Activated T-cell treated with anti-CD3 and anti-CD28 coated beads, Interleukin-2, amount 50 U/mL, for 72 hours (primary cell): Measurements from ENCODE around the gene OASL. TPM values are rescaled to one million over a fixed set of nuclear protein-coding genes. Genes with fewer than 3 reads are reported as not detected.
A peak's percentile ranks its signal among the peaks of the same experiment; 100 is the strongest.

Experiments
- ATAC-seq, 2 donors: fragments of 150-1000 bp; cut with Tn5 transposase; replicated peaks in 1 of 2; 2 replicates each; pipeline ENCODE4 v1.10.0; 2021; ENCODE audit warnings: moderate library complexity in 2 of 2, mild to moderate bottlenecking in 1 of 2
- DNase-seq, 2 donors: peaks; one replicate each; pipeline ENCODE4 v3.0.0; 2021 to 2022; ENCODE audit warnings: mixed read lengths in 1 of 2
- H3K27ac Mint-ChIP-seq: one replicate; pipeline ENCODE4 v1.8.0; 2022; ENCODE audit warnings: mild to moderate bottlenecking, moderate library complexity, mixed read lengths
- H3K27me3 Mint-ChIP-seq: one replicate; pipeline ENCODE4 v1.8.0; 2022; ENCODE audit warnings: low read depth, mixed read lengths
- H3K36me3 Mint-ChIP-seq, 2 donors: one replicate each; pipeline ENCODE4 v1.8.0; 2022; ENCODE audit warnings: mixed read lengths in 2 of 2, mild to moderate bottlenecking in 1 of 2; ENCODE audit not compliant: insufficient read depth in 2 of 2
- H3K4me1 Mint-ChIP-seq: one replicate; pipeline ENCODE4 v1.8.0; 2022; ENCODE audit warnings: low read depth, mixed read lengths
- H3K4me3 Mint-ChIP-seq, 2 donors: one replicate each; pipeline ENCODE4 v1.8.0; 2022; ENCODE audit warnings: mild to moderate bottlenecking in 2 of 2, mixed read lengths in 2 of 2, moderate library complexity in 2 of 2
- H3K9me3 Mint-ChIP-seq, 2 donors: one replicate each; pipeline ENCODE4 v1.8.0; 2022; ENCODE audit warnings: mixed read lengths in 2 of 2
- total RNA-seq, 2 donors: library from RNA; stranded (reverse); gene quantifications; one replicate each; pipeline ENCODE4 v1.2.3, GENCODE V29; 2022

Gene OASL
- total RNA-seq, 2 donors from 2014 or later, result 13.6 to 45.1 TPM

DNA sequence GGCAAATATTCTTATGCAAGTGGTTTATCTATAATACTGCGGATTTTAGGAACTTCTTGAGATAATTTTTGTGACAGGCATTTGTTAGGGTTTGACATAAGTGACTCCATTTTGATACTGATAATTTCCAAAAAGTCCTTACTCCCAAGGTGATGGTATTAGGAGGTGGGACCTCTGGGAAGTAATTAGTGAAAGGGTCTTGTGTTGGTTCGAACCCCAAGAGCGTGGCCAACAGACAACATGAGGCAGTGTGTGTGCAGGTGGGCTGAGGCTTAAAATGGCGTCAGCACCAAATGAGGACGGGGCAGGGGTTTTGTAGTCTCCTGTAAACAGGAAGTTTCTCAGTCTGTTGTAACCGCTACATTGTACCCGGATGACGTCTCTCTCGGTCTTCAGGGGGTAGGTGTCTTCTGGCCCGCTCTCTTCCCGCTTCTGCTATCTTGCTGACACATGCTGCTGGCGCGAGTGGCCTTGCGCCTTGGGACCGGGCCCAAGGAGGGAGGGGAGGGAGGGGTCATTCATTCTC lies 21.0 kb downstream of the OASL start:
- no peaks in the 10 kb centered on the region for H3K27me3 Mint-ChIP-seq
- H3K9me3 Mint-ChIP-seq, result no peaks in the 10 kb centered on the region
- H3K4me1 Mint-ChIP-seq, result peaks cover 20% of the 10 kb centered on the region
- no peak overlapping the region for H3K4me3 Mint-ChIP-seq
- ATAC-seq (no peak), DNase-seq (no peak)
- H3K36me3 Mint-ChIP-seq, result peaks cover 3 to 5% of the 10 kb centered on the region in 2 donors
- no peak overlapping the region for H3K27ac Mint-ChIP-seq

DNA sequence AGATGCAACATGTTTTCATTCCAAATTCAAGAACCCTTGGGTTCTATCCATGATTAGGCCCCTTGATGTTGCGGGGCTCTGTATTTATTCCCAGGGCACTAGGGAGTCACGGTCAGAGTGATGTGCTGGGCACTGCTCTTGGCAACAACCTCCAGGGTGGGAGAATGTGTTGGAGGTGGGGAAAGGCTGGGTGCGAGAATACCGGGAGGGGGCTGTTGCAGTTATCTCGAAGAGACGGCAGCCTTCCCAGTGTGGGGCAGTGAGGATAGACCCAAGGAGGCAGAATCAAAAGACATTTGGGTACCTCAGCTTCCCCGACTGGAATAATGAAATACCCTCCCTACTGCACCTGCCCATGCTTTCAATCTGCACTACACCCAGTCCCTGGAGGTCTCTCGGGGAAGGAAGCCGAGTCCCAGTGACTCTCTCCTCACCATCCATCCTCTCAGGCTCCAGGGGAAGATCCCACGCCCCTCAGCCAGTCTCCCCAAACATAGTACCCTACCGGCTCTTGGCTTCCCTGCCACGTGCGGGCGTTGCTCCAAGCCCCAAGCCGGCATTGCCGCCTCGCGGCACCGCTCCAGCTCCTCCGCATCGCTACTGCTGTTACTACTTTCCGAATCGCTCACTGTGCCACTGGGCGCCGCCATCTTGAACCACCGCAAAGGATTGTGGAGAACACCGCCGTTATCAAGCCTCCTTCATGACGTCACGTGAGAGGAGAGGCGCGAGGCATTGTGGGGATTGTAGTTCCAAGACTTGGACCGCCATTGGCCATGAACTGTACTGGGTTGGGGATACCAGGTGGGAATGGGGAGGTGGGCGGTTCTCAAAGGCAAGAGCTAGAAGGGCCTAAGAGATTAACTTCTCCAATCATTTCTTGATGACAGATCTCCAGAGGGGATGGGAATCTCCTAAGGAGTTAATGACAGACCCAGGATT lies 22.9 kb downstream of the OASL start, which contains the start of gene C12orf43:
Gene C12orf43, minus strand, starts transcription at position 663 of the 942 bp plus-strand sequence. Its CDS starts 13 bp downstream, at position 650.
- Mint-ChIP-seq H3K27ac (peak within 1 kb of the TSS; percentile 84), H3K4me3 (peak within 1 kb of the TSS; percentile 85 to 100), H3K4me1 (peaks cover 25% of the 10 kb centered on the region), H3K9me3 (no peaks in the 10 kb centered on the region), H3K36me3 (peaks cover 5 to 6% of the 10 kb centered on the region in 2 donors), H3K27me3 (no peaks in the 10 kb centered on the region)
- peak; percentile 97 to 98 for ATAC-seq
- DNase-seq, result peak; percentile 92 to 96

DNA sequence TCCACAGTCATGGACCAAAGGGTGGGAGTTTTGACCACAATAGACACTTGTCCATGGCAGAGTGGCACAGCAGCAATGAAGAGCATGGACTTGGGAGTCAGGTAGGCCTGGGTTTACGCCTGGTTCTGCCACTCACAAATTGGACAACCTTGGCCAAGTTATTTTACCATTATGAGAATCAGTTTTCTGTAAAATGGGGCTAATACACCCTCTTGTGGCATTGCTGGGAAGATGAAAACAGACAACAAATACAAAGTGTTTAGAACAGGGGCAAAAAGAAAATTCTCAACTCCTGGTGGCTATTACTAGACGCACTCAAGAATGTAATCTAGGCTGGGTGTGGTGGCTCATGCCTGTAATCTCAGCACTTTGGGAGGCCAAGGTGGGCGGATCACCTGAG lies 25.3 kb downstream of the OASL start:
- peaks cover 25% of the 10 kb centered on the region for H3K4me1 Mint-ChIP-seq
- peak overlapping the region; percentile 27 for H3K27ac Mint-ChIP-seq
- H3K4me3 Mint-ChIP-seq, result no peak overlapping the region
- H3K9me3 Mint-ChIP-seq, result no peaks in the 10 kb centered on the region
- no peak for DNase-seq
- peaks cover 6 to 9% of the 10 kb centered on the region in 2 donors for H3K36me3 Mint-ChIP-seq
- H3K27me3 Mint-ChIP-seq, result no peaks in the 10 kb centered on the region
- no peak for ATAC-seq

DNA sequence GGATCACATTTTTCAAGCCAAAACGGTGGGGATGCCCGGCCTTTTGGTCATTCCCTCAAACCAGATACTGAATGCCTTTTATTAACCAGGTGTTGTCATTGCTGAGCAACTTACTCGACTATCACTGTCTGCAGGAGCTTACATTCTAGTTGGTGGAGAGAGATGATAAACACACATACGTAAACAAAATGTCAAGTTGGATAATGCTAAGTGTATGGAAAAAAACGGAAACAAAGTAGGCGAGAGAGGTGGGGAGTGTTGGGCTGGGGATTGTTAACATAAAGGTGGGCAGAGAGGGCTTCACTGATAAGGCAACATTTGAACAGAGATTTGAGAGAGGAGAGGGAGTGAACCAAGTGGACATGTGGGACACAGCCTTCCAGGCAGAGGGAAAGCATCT lies 27.2 kb downstream of the OASL start:
- Mint-ChIP-seq H3K27me3 (no peaks in the 10 kb centered on the region), H3K9me3 (no peaks in the 10 kb centered on the region), H3K27ac (no peak overlapping the region), H3K36me3 (peaks cover 8 to 9% of the 10 kb centered on the region in 2 donors), H3K4me3 (no peak overlapping the region), H3K4me1 (peaks cover 25% of the 10 kb centered on the region)
- ATAC-seq (no peak), DNase-seq (no peak)

DNA sequence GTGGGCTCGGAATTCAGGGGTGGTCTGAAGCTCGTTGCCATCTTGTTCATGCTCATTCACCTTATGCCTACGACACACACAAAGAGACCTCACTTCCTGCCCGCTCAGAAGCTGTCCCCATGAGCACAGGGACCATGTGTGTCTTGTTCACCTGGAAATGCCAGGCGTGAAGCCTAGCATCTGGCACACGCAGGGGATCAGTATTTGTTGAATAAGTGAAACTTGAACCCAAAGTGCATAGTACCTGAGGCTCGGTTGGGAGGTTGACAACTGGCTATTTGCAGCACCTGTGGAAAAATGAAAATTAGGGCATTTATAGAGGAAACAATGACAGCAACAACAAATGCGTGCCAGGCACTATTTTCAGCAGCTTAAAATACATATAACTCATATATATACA lies 28.2 kb downstream of the OASL start:
- DNase-seq (no peak), ATAC-seq (no peak)
- Mint-ChIP-seq H3K36me3 (peaks cover 5 to 6% of the 10 kb centered on the region in 2 donors), H3K4me3 (no peak overlapping the region), H3K9me3 (no peaks in the 10 kb centered on the region), H3K4me1 (peaks cover 25% of the 10 kb centered on the region), H3K27ac (no peak overlapping the region), H3K27me3 (no peaks in the 10 kb centered on the region)

DNA sequence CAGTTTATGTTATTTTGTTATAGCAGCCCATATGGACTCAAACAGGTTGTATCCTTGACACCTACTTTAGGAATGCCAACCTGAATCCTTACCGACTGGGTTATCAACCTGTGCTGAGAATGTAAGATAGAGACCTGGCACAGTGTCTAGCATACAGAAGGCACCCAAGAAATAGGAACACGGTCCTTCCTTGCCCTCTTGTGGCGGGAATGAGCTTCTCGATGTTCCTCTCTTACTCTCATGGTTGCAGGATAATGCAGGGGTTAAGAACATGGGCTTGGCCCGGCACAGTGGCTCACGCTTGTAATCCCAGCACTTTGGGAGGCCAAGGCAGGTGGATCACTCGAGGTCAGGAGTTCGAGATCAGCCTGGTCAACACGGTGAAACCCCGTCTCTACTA lies 29.3 kb downstream of the OASL start:
- Mint-ChIP-seq H3K4me1 (peaks cover 14% of the 10 kb centered on the region), H3K27me3 (no peaks in the 10 kb centered on the region), H3K9me3 (no peaks in the 10 kb centered on the region), H3K36me3 (peaks cover 8 to 10% of the 10 kb centered on the region in 2 donors), H3K27ac (no peak overlapping the region), H3K4me3 (no peak overlapping the region)
- DNase-seq (no peak), ATAC-seq (no peak)

DNA sequence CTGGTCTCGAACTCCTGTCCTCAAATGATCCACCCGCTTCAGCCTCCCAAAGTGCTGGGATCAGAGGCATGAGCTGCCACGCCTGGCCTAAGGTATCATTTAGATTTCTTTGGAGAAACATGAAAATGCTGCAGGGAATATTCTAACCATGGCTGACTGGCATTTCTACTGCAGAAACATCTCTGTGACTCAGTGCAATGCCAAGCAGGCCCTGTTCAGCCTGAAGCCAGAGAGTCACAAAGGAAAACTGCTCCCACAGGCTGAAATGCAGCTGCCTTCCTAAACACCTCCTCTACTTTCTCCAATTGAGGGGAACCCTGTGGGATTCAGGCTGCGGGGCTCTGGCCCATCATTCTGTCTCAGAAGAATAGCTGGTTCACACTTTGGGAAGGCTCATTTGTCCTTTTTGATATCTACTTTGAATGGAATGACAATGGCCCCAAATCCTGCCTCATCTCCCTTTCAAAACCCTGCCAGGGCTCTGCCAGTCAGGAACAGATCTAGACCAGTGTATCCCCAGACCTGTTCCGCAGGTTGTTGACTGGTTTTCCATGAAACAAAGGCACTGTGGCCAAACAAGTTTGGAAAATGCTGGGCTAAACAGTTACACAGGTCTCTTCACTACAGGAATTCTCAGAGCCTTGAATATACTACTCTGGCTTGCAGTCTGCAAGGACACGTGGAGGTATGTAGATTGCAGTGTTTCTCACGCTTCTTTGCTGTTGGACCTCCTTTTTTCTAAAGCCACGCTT lies 30.5 kb downstream of the OASL start:
- Mint-ChIP-seq H3K4me1 (peaks cover 6% of the 10 kb centered on the region), H3K9me3 (no peaks in the 10 kb centered on the region), H3K27ac (no peak overlapping the region), H3K27me3 (no peaks in the 10 kb centered on the region), H3K36me3 (peaks cover 9 to 15% of the 10 kb centered on the region in 2 donors), H3K4me3 (no peak overlapping the region)
- ATAC-seq, result no peak
- no peak for DNase-seq

DNA sequence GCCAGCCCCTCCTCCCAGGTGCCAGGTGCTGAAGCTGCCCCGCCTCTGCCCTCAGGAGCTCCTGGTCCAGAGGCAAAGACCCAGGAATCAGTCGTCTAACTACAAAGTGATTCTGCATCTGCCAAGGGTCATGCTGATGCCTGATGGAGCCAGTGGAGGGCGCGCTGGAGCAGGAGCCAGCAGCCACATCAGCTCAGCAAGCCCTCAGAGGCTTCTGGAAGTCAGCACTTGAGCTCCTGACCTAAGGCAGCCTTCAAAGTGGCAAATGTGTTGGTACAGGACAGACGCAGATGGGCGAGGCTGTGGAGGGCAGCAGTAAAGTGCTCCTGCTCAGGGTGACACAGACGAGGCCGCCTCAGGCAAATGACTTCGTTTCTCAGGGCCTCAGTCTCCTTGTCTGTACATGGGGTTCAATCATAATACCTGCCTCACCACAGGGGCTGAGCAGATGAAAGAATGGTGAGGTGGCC lies 33.7 kb downstream of the OASL start:
- Mint-ChIP-seq H3K4me3 (no peak overlapping the region), H3K4me1 (no peaks in the 10 kb centered on the region), H3K27ac (peak overlapping the region; percentile 47), H3K9me3 (no peaks in the 10 kb centered on the region), H3K27me3 (no peaks in the 10 kb centered on the region), H3K36me3 (peaks cover 5 to 17% of the 10 kb centered on the region in 2 donors)
- DNase-seq (peak; percentile 65 to 69), ATAC-seq (peak; percentile 67 to 77)

DNA sequence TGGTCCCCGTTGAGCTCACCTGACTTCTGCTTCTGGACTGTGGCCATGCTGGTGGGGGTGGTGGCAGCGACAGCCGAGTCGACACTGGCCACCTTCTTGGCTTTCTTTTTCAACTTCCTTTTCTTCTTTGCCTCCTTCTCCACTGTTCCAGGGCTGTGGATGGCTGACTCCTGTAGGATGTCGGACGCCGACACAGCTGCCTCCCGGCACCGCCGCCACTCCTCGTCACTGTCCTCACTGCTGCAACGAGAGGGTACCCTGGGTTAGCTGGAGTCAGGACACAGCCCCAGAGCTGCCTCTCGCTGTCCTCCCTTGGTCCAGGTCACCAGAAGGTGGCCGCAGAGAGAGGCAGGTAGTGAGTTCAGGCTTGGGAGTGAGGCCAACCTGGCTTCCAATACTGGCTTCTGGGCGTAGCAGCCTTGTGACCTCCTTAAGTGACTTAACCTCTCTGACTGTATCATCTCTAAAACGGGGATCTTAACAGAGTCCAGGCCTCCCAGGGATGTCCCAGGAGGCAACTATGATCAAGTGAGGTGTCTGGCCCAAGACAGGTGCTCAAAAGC lies 34.7 kb downstream of the OASL start:
- H3K4me1 Mint-ChIP-seq, result no peaks in the 10 kb centered on the region

DNA sequence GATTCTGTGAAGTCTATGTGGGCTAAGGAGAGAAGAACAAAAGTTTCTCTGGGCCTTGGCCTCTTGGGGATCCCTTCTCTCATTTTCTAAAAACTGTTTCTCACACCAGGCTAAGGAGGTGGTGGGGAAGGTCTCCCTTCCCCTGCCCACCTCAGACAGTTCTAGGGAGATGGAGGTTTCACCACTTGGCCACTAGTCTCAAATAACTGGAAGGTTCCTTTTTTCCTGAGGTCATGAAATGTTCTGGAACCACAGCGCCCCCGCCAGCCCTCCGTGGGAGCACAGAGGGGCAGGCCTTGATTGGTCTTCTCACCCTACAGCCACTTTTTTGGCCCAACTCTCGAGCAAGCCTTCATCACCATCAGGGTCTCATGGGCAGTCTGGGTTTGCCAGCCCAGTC lies 35.4 kb downstream of the OASL start:
- DNase-seq (no peak), ATAC-seq (no peak)
- no peaks in the 10 kb centered on the region for H3K9me3 Mint-ChIP-seq
- H3K27ac Mint-ChIP-seq, result no peak overlapping the region
- H3K36me3 Mint-ChIP-seq, result peaks cover 5 to 13% of the 10 kb centered on the region in 2 donors
- H3K4me3 Mint-ChIP-seq, result no peak overlapping the region
- H3K4me1 Mint-ChIP-seq, result no peaks in the 10 kb centered on the region
- no peaks in the 10 kb centered on the region for H3K27me3 Mint-ChIP-seq

More for the DNA sequence above, 34.7 kb downstream of the OASL start:
- H3K27ac Mint-ChIP-seq, result no peak overlapping the region
- no peak for ATAC-seq
- no peak overlapping the region for H3K4me3 Mint-ChIP-seq
- no peaks in the 10 kb centered on the region for H3K27me3 Mint-ChIP-seq
- peaks cover 5 to 17% of the 10 kb centered on the region in 2 donors for H3K36me3 Mint-ChIP-seq
- DNase-seq, result no peak
- no peaks in the 10 kb centered on the region for H3K9me3 Mint-ChIP-seq

DNA sequence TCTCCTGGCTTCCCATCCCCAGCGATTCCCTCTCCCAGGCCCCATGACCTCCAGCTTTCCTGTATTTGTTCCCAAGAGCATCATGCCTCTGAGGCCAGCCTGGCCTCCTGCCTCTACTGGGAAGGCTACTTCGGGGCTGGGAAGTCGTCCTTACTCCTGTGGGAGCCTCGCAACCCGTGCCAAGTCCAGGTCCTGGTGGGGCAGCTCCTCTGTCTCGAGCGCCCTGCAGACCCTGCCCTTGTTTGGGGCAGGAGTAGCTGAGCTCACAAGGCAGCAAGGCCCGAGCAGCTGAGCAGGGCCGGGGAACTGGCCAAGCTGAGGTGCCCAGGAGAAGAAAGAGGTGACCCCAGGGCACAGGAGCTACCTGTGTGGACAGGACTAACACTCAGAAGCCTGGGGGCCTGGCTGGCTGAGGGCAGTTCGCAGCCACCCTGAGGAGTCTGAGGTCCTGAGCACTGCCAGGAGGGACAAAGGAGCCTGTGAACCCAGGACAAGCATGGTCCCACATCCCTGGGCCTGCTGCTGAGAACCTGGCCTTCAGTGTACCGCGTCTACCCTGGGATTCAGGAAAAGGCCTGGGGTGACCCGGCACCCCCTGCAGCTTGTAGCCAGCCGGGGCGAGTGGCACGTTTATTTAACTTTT lies 37.1 kb downstream of the OASL start:
- Mint-ChIP-seq H3K36me3 (peaks cover 3 to 13% of the 10 kb centered on the region in 2 donors), H3K9me3 (no peaks in the 10 kb centered on the region), H3K4me1 (no peaks in the 10 kb centered on the region), H3K27ac (no peak overlapping the region), H3K4me3 (no peak overlapping the region), H3K27me3 (no peaks in the 10 kb centered on the region)
- no peak for ATAC-seq
- DNase-seq, result no peak

DNA sequence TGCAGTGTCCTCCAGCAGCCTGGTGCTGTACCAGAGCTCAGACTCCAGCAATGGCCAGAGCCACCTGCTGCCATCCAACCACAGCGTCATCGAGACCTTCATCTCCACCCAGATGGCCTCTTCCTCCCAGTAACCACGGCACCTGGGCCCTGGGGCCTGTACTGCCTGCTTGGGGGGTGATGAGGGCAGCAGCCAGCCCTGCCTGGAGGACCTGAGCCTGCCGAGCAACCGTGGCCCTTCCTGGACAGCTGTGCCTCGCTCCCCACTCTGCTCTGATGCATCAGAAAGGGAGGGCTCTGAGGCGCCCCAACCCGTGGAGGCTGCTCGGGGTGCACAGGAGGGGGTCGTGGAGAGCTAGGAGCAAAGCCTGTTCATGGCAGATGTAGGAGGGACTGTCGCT lies 38.0 kb downstream of the OASL start:
- DNase-seq (no peak), ATAC-seq (no peak)
- Mint-ChIP-seq H3K27ac (no peak overlapping the region), H3K27me3 (no peaks in the 10 kb centered on the region), H3K4me3 (no peak overlapping the region), H3K9me3 (no peaks in the 10 kb centered on the region), H3K4me1 (no peaks in the 10 kb centered on the region), H3K36me3 (peaks cover 3 to 13% of the 10 kb centered on the region in 2 donors)
